ENCODE data around the gene SEC16A. TPM values are rescaled to one million over a fixed set of nuclear protein-coding genes. Genes with fewer than 3 reads are reported as not detected.

The SEC16A gene
- total and polyA plus RNA-seq, 3 donors from 2014 or later, result 67.8 to 103 (median 90.4) TPM

GRCh38 chr9:136511144-136511669 lies 28.4 kb upstream of the SEC16A start:
- no peaks in the 10 kb centered on the region for H3K9me3 ChIP-seq
- DNase-seq, result no peak
- peak overlapping the region in 1 of 2 donors; percentile 24 for H3K27ac ChIP-seq
- no peaks in the 10 kb centered on the region for H3K27me3 ChIP-seq
- H3K4me3 ChIP-seq, result no peak overlapping the region
- WGBS, 2 donors, result 85 to 91% methylated on average over 10 to 23 of the region's 28 CpGs
- intact Hi-C loops (cut with DNase I; ENCODE audit: low total_unique reads), result no loop called here
- H3K4me1 ChIP-seq, result no peaks in the 10 kb centered on the region
- no peak for TF ChIP-seq CTCF (IDR thresholded peaks at IDR 0.05)
- TF ChIP-seq POLR2A (IDR thresholded peaks at IDR 0.05), result no peak
- H3K36me3 ChIP-seq (ENCODE audit: low read depth, missing control alignments), result no peaks in the 10 kb centered on the region

- 92 to 100% methylated on average over 2 to 26 of the region's 26 CpGs for WGBS, 2 donors
- Histone ChIP-seq H3K4me1 (no peaks in the 10 kb centered on the region), H3K36me3 (ENCODE audit: low read depth, missing control alignments) (no peaks in the 10 kb centered on the region), H3K27me3 (no peaks in the 10 kb centered on the region), H3K9me3 (no peaks in the 10 kb centered on the region), H3K27ac (no peak overlapping the region), H3K4me3 (no peak overlapping the region)
- intact Hi-C loops (cut with DNase I; ENCODE audit: low total_unique reads), result no loop called here
- TF ChIP-seq CTCF (IDR thresholded peaks at IDR 0.05), result no peak
- no peak for TF ChIP-seq POLR2A (IDR thresholded peaks at IDR 0.05)
- no peak for DNase-seq
These were observed 27.7 kb upstream of the SEC16A start for GRCh38 chr9:136510561-136510960.

GRCh38 chr9:136509549-136509948 lies 26.7 kb upstream of the SEC16A start:
- no peaks in the 10 kb centered on the region for H3K4me1 ChIP-seq
- H3K9me3 ChIP-seq, result no peaks in the 10 kb centered on the region
- no peaks in the 10 kb centered on the region for H3K36me3 ChIP-seq (ENCODE audit: low read depth, missing control alignments)
- TF ChIP-seq CTCF (IDR thresholded peaks at IDR 0.05) (no peak), POLR2A (IDR thresholded peaks at IDR 0.05) (no peak)
- WGBS, 2 donors, result 83 to 98% methylated on average over 2 to 23 of the region's 27 CpGs
- no peak overlapping the region for H3K4me3 ChIP-seq
- DNase-seq, result no peak
- no peaks in the 10 kb centered on the region for H3K27me3 ChIP-seq
- intact Hi-C loops (cut with DNase I; ENCODE audit: low total_unique reads), result no loop called here
- no peak overlapping the region for H3K27ac ChIP-seq

- TF ChIP-seq POLR2A (IDR thresholded peaks at IDR 0.05) (no peak), CTCF (IDR thresholded peaks at IDR 0.05) (no peak)
- Histone ChIP-seq H3K27ac (no peak overlapping the region), H3K36me3 (ENCODE audit: low read depth, missing control alignments) (no peaks in the 10 kb centered on the region), H3K27me3 (no peaks in the 10 kb centered on the region), H3K4me1 (no peaks in the 10 kb centered on the region), H3K4me3 (no peak overlapping the region), H3K9me3 (no peaks in the 10 kb centered on the region)
- 93 to 95% methylated on average over 22 to 37 of the region's 37 CpGs for WGBS, 2 donors
- DNase-seq, result no peak
- intact Hi-C loops (cut with DNase I; ENCODE audit: low total_unique reads), result no loop called here
These were observed 26.1 kb upstream of the SEC16A start for GRCh38 chr9:136508729-136509500.

- Histone ChIP-seq H3K9me3 (no peaks in the 10 kb centered on the region), H3K27ac (no peak overlapping the region), H3K4me1 (no peaks in the 10 kb centered on the region), H3K4me3 (no peak overlapping the region), H3K36me3 (ENCODE audit: low read depth, missing control alignments) (no peaks in the 10 kb centered on the region), H3K27me3 (no peaks in the 10 kb centered on the region)
- no peak for DNase-seq
- intact Hi-C loops (cut with DNase I; ENCODE audit: low total_unique reads), result no loop called here
- 93 to 100% methylated on average over 5 to 20 of the region's 23 CpGs for WGBS, 2 donors
- no peak for TF ChIP-seq POLR2A (IDR thresholded peaks at IDR 0.05)
- TF ChIP-seq CTCF (IDR thresholded peaks at IDR 0.05), result no peak
These were observed 25.1 kb upstream of the SEC16A start for GRCh38 chr9:136507992-136508375.
